HepG2 (cell line): ENCODE results near the gene RNU1-1. TPM values are rescaled to one million over a fixed set of nuclear protein-coding genes. Genes with fewer than 3 reads are reported as not detected.

ENCODE experiments used
- ARID2 ChIP-seq: sonication (generic); formaldehyde crosslinking; IDR thresholded peaks from 2 replicates; pipeline ENCODE4 v1.8.1; 2022; ENCODE audit warnings: mild to moderate bottlenecking, missing genetic modification reagents, borderline replicate concordance
- HNRNPLL ChIP-seq: fragments of 200-400 bp; formaldehyde crosslinking; IDR thresholded peaks from 2 replicates; pipeline ENCODE4 v1.6.1; 2017; ENCODE audit warnings: mild to moderate bottlenecking, low read depth, low read length; ENCODE audit not compliant: poor library complexity, severe bottlenecking
- KLF9 ChIP-seq: IDR thresholded peaks from 2 replicates; pipeline ENCODE4 v1.6.1; 2016; ENCODE audit warnings: low read depth
- MEIS1 ChIP-seq: sonication (generic); formaldehyde crosslinking; IDR thresholded peaks from 2 replicates; pipeline ENCODE4 v1.9.0; 2021; ENCODE audit warnings: mild to moderate bottlenecking, missing genetic modification reagents, moderate library complexity, borderline replicate concordance
- MIER2 ChIP-seq: IDR thresholded peaks from 2 replicates; pipeline ENCODE4 v1.6.1; 2016; ENCODE audit warnings: missing biosample characterization, missing genetic modification reagents
- NFYC ChIP-seq: IDR thresholded peaks from 2 replicates; pipeline ENCODE4 v1.6.1; 2016; ENCODE audit warnings: missing genetic modification reagents, missing compliant biosample characterization
- NR2F1 ChIP-seq, 2 experiments: fragments of 450-650 bp in 1 of 2; formaldehyde crosslinking in 1 of 2; IDR thresholded peaks; 2 replicates each; pipeline versions ENCODE4 v1.5.0 to v1.6.1; 2016 to 2020; ENCODE audit warnings: mild to moderate bottlenecking in 1 of 2, missing compliant biosample characterization in 1 of 2, missing genetic modification reagents in 1 of 2, moderate library complexity in 1 of 2
- POGK ChIP-seq: sonication (generic); formaldehyde crosslinking; conservative IDR thresholded peaks from 2 replicates; pipeline ENCODE4 v1.8.0; 2022; ENCODE audit warnings: mild to moderate bottlenecking, moderate library complexity, missing genetic modification reagents
- RXRB ChIP-seq: IDR thresholded peaks from 2 replicates; pipeline ENCODE4 v1.6.1; 2016; ENCODE audit warnings: borderline replicate concordance, missing genetic modification reagents, missing compliant biosample characterization
- SNAPC4 ChIP-seq: sonication (generic); formaldehyde crosslinking; IDR thresholded peaks from 2 replicates; pipeline ENCODE4 v1.4.0; 2020; ENCODE audit warnings: mild to moderate bottlenecking, missing genetic modification reagents
- SRF ChIP-seq: IDR thresholded peaks from 2 replicates; pipeline ENCODE4 v1.6.1; 2011; ENCODE audit warnings: mild to moderate bottlenecking, low read depth, low read length, moderate library complexity
- TFDP2 ChIP-seq: sonication (generic); formaldehyde crosslinking; IDR thresholded peaks from 2 replicates; pipeline ENCODE4 v1.4.0; 2020; ENCODE audit warnings: missing genetic modification reagents
- YEATS2 ChIP-seq: sonication (generic); formaldehyde crosslinking; IDR thresholded peaks from 2 replicates; pipeline ENCODE4 v1.4.0; 2020; ENCODE audit warnings: missing genetic modification reagents, borderline replicate concordance
- ZFP1 ChIP-seq: IDR thresholded peaks from 2 replicates; pipeline ENCODE4 v1.6.1; 2016
- ZHX1 ChIP-seq: sonication (generic); formaldehyde crosslinking; IDR thresholded peaks from 2 replicates; pipeline ENCODE4 v1.8.1; 2022; ENCODE audit warnings: low read depth, mild to moderate bottlenecking, missing genetic modification reagents
- ZNF562 ChIP-seq: sonication (generic); formaldehyde crosslinking; IDR thresholded peaks from 2 replicates; pipeline ENCODE4 v1.8.0; 2022; ENCODE audit warnings: missing genetic modification reagents, borderline replicate concordance
- ZNF792 ChIP-seq: IDR thresholded peaks from 2 replicates; pipeline ENCODE4 v1.6.1; 2016
- polyA plus RNA-seq, 8 experiments: library from polyadenylated mRNA; depleted of rRNA in 3 of 8; stranded (reverse) in 7 of 8; unstranded in 1 of 8; fragments of >200 nt; fragmentation: Illumina TruSeq in 4 of 8; extraction: Trizol in 4 of 8; gene quantifications; 2 replicates each; pipeline versions ENCODE4 v1.2.1 to v1.2.3, GENCODE V29; 2011 to 2016; ENCODE audit warnings: low read depth in 4 of 8, missing spikeins in 1 of 8, mixed read lengths in 1 of 8; ENCODE audit not compliant: insufficient read depth in 1 of 8
- total RNA-seq, 5 experiments: library from RNA; depleted of rRNA; stranded (reverse); fragments of >200 nt; fragmentation: Illumina TruSeq; extraction: Trizol; gene quantifications; 2 replicates each; pipeline ENCODE4 v1.2.3, GENCODE V29; 2016; ENCODE audit warnings: low read depth in 1 of 5

RNU1-1 gene
- total and polyA plus RNA-seq, 2 of the 13 experiments (the other 11 are each of a cell fraction or from before 2014, with no cell fraction given): under 0.01 to 11,018 TPM

- TF ChIP-seq HNRNPLL (peak; percentile 35), ZNF562 (peak; percentile 53; the same call in 1 of the 2 replicates), YEATS2 (CRISPR knock-in tag) (peak; percentile 61; the same call in 1 of the 2 replicates), NR2F1 (CRISPR knock-in tag; IDR thresholded peaks at IDR 0.05) (peak in 1 of 2 experiments; percentile 73; a peak in 2 of 4 replicates), MIER2 (CRISPR knock-in tag) (0 out of 2 replicates have a peak, but pooled peaks have one; percentile 19), POGK (CRISPR knock-in tag) (peak; percentile 51; the same call in 1 of the 2 replicates), SNAPC4 (CRISPR knock-in tag) (peak; percentile 99), ZFP1 (CRISPR knock-in tag) (0 out of 2 replicates have a peak, but pooled peaks have one; percentile 33), TFDP2 (CRISPR knock-in tag) (0 out of 2 replicates have a peak, but pooled peaks have one; percentile 47), NFYC (CRISPR knock-in tag) (peak; percentile 41; the same call in 1 of the 2 replicates), RXRB (CRISPR knock-in tag) (peak; percentile 39; the same call in 1 of the 2 replicates), ZNF792 (CRISPR knock-in tag) (0 out of 2 replicates have a peak, but pooled peaks have one; percentile 28), ZHX1 (CRISPR knock-in tag) (peak; percentile 60; the same call in 1 of the 2 replicates), KLF9 (CRISPR knock-in tag) (peak; percentile 66; the same call in 1 of the 2 replicates), ARID2 (peak; percentile 65; the same call in 1 of the 2 replicates), MEIS1 (CRISPR knock-in tag) (0 out of 2 replicates have a peak, but pooled peaks have one; percentile 40), SRF (0 out of 2 replicates have a peak, but pooled peaks have one; percentile 39)
Observed at GRCh38 chr1:16513412-16514106, 526 bp downstream of the RNU1-1 start (continued).
